Peyer's patch (tissue), 4 donors: ENCODE data around the gene LRFN5.

Source experiments
- POLR2A ChIP-seq, 2 donors: fragments of 450-650 bp; IDR thresholded peaks; one replicate each; pipeline ENCODE4 v1.5.1; 2017; ENCODE audit warnings: antibody characterized with exemption in 2 of 2, mild to moderate bottlenecking in 2 of 2, moderate library complexity in 2 of 2
- TF ChIP-seq, protein P1 (sequence below), 6 experiments: fragments of 450-650 bp in 4 of 6; fragments of 200-600 bp in 2 of 6; sonication (generic) in 1 of 6; IDR thresholded peaks; one replicate each; pipeline ENCODE4 v1.5.1; 2017 to 2019; ENCODE audit warnings: antibody characterized with exemption in 6 of 6, mild to moderate bottlenecking in 3 of 6, moderate library complexity in 1 of 6

DNA sequence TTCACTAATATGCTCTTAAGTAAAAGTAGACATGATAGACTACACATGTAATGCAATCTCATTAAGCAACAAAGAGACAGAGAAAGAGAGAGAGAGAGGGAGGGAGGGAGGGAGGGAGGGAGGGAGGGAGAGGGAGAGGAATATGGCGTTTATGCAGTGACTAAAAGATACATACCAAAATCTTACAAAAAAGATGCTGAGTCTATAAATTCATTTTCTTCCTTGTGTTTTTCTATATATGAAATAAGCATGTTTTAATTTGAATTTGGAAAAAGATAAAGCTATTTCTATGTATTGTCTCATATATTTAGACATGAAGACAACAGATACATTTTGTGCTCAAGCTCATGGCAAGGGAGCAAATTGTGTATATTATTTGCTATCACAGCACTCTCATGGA is 44.1 kb downstream of the LRFN5 start:
- TF ChIP-seq, protein P1, sequence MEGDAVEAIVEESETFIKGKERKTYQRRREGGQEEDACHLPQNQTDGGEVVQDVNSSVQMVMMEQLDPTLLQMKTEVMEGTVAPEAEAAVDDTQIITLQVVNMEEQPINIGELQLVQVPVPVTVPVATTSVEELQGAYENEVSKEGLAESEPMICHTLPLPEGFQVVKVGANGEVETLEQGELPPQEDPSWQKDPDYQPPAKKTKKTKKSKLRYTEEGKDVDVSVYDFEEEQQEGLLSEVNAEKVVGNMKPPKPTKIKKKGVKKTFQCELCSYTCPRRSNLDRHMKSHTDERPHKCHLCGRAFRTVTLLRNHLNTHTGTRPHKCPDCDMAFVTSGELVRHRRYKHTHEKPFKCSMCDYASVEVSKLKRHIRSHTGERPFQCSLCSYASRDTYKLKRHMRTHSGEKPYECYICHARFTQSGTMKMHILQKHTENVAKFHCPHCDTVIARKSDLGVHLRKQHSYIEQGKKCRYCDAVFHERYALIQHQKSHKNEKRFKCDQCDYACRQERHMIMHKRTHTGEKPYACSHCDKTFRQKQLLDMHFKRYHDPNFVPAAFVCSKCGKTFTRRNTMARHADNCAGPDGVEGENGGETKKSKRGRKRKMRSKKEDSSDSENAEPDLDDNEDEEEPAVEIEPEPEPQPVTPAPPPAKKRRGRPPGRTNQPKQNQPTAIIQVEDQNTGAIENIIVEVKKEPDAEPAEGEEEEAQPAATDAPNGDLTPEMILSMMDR (IDR thresholded peaks at IDR 0.05) = no peak
- TF ChIP-seq POLR2A (IDR thresholded peaks at IDR 0.05) = no peak
